IPS-11a (cell line): Measurements from ENCODE around the gene CHSY1.

Experiments
- H3K4me3 ChIP-seq: one replicate; pipeline ENCODE4 v1.5.1; 2013; ENCODE audit warnings: low read depth, low read length, control low read depth

CHSY1 gene

GRCh38 chr15:101156509-101157159, 95.2 kb downstream of the CHSY1 start:
- H3K4me3 ChIP-seq, result no peak overlapping the region

GRCh38 chr15:101156061-101156460, 95.8 kb downstream of the CHSY1 start:
- no peak overlapping the region for H3K4me3 ChIP-seq

GRCh38 chr15:101153801-101154656, 97.8 kb downstream of the CHSY1 start:
- no peak overlapping the region for H3K4me3 ChIP-seq

GRCh38 chr15:101152914-101153313, 98.9 kb downstream of the CHSY1 start:
- H3K4me3 ChIP-seq, result no peak overlapping the region

GRCh38 chr15:101151288-101151687, 100.6 kb downstream of the CHSY1 start:
- no peak overlapping the region for H3K4me3 ChIP-seq

- no peak overlapping the region for H3K4me3 ChIP-seq
Measured at GRCh38 chr15:101150723-101151040, 101.2 kb downstream of the CHSY1 start.

- H3K4me3 ChIP-seq, result no peak overlapping the region
Measured at GRCh38 chr15:101149864-101150722, 101.8 kb downstream of the CHSY1 start.

- no peak overlapping the region for H3K4me3 ChIP-seq
Measured at GRCh38 chr15:101148881-101149664, 102.8 kb downstream of the CHSY1 start.

- H3K4me3 ChIP-seq, result no peak overlapping the region
Measured at GRCh38 chr15:101148166-101148880, 103.5 kb downstream of the CHSY1 start.

- no peak overlapping the region for H3K4me3 ChIP-seq
Measured at GRCh38 chr15:101147181-101147580, 104.7 kb downstream of the CHSY1 start.

GRCh38 chr15:101146118-101146702, 105.6 kb downstream of the CHSY1 start:
- H3K4me3 ChIP-seq, result no peak overlapping the region

GRCh38 chr15:101145362-101145761, 106.5 kb downstream of the CHSY1 start:
- H3K4me3 ChIP-seq, result no peak overlapping the region

GRCh38 chr15:101143321-101143720, 108.5 kb downstream of the CHSY1 start:
- no peak overlapping the region for H3K4me3 ChIP-seq

GRCh38 chr15:101142711-101143110, 109.1 kb downstream of the CHSY1 start:
- H3K4me3 ChIP-seq, result no peak overlapping the region

GRCh38 chr15:101141926-101142527, 109.8 kb downstream of the CHSY1 start:
- no peak overlapping the region for H3K4me3 ChIP-seq

GRCh38 chr15:101140697-101141065, 111.2 kb downstream of the CHSY1 start:
- H3K4me3 ChIP-seq, result no peak overlapping the region

- H3K4me3 ChIP-seq, result no peak overlapping the region
Measured at GRCh38 chr15:101139986-101140696, 111.7 kb downstream of the CHSY1 start.

- H3K4me3 ChIP-seq, result no peak overlapping the region
Measured at GRCh38 chr15:101138913-101139880, 112.7 kb downstream of the CHSY1 start.
